Upper lobe of right lung (tissue), 1 donor: ENCODE data around the gene CDC42SE2. TPM values are rescaled to one million over a fixed set of nuclear protein-coding genes. Genes with fewer than 3 reads are reported as not detected.

Source experiments
- ATAC-seq: fragments of 200-7000 bp; cut with Tn5 transposase; one replicate; pipeline ENCODE4 v1.9.1; 2020; ENCODE audit warnings: mild to moderate bottlenecking, moderate library complexity
- DNase-seq: peaks from one replicate; pipeline ENCODE4 v3.0.0-alpha.2; 2020
- H3K27ac ChIP-seq: fragments of 200-600 bp; one replicate; pipeline ENCODE4 v1.8.0; 2022
- H3K27me3 ChIP-seq: fragments of 200-600 bp; one replicate; pipeline ENCODE4 v1.8.0; 2022; ENCODE audit warnings: mild to moderate bottlenecking
- H3K36me3 ChIP-seq: fragments of 200-600 bp; one replicate; pipeline ENCODE4 v1.8.0; 2022
- H3K4me1 ChIP-seq: fragments of 200-600 bp; one replicate; pipeline ENCODE4 v1.8.0; 2022
- H3K4me3 ChIP-seq: fragments of 200-600 bp; one replicate; pipeline ENCODE4 v1.8.0; 2022; ENCODE audit warnings: mild to moderate bottlenecking
- H3K9me3 ChIP-seq: fragments of 200-600 bp; one replicate; pipeline ENCODE4 v1.8.0; 2022
- CTCF ChIP-seq: fragments of 200-600 bp; IDR thresholded peaks from one replicate; pipeline ENCODE4 v1.8.0; 2022; ENCODE audit warnings: antibody characterized with exemption
- intact Hi-C: fragments of 100-400 bp; cut with DNase I; formaldehyde crosslinking; loops from one replicate; pipeline ENCODE4 v1.11.0; 2022
- total RNA-seq: library from RNA; stranded (reverse); fragmentation: NEBNext Ultra II Directional; extraction: Animal tissue kit (Norgen Biotek cat#: 25700); gene quantifications from one replicate; pipeline ENCODE4 v1.2.1, GENCODE V29; 2021
- donor health status: DM: no; HTN: yes; CAD: no; lungs with severe emphysema.

Gene CDC42SE2
- total RNA-seq, 1 donor from 2014 or later, result 37.0 TPM

GRCh38 chr5:131417240-131417869 is 153.5 kb downstream of the CDC42SE2 start:
- H3K9me3 ChIP-seq, result no peaks in the 10 kb centered on the region
- H3K36me3 ChIP-seq, result no peaks in the 10 kb centered on the region
- peak; percentile 87 for TF ChIP-seq CTCF
- intact Hi-C loops, result no loop called here
- no peaks in the 10 kb centered on the region for H3K27me3 ChIP-seq
- DNase-seq (peak; percentile 84), ATAC-seq (peak; percentile 87)
- H3K27ac ChIP-seq, result no peak overlapping the region
- H3K4me1 ChIP-seq, result no peaks in the 10 kb centered on the region
- no peak overlapping the region for H3K4me3 ChIP-seq

GRCh38 chr5:131418846-131419245 is 155.0 kb downstream of the CDC42SE2 start:
- H3K27me3 ChIP-seq, result no peaks in the 10 kb centered on the region
- intact Hi-C loops, result no loop called here
- H3K36me3 ChIP-seq, result peaks cover 12% of the 10 kb centered on the region
- no peak overlapping the region for H3K27ac ChIP-seq
- TF ChIP-seq CTCF, result no peak
- DNase-seq, result no peak
- H3K4me1 ChIP-seq, result no peaks in the 10 kb centered on the region
- H3K9me3 ChIP-seq, result no peaks in the 10 kb centered on the region
- ATAC-seq, result no peak
- no peak overlapping the region for H3K4me3 ChIP-seq

- intact Hi-C loops, result no loop called here
- Histone ChIP-seq H3K4me1 (no peaks in the 10 kb centered on the region), H3K27ac (no peak overlapping the region), H3K27me3 (no peaks in the 10 kb centered on the region), H3K36me3 (peaks cover 12% of the 10 kb centered on the region), H3K4me3 (no peak overlapping the region), H3K9me3 (no peaks in the 10 kb centered on the region)
- TF ChIP-seq CTCF, result no peak
- no peak for DNase-seq
- ATAC-seq, result no peak
These were observed 156.0 kb downstream of the CDC42SE2 start for GRCh38 chr5:131419877-131420276.

GRCh38 chr5:131423056-131423455 is 159.2 kb downstream of the CDC42SE2 start:
- H3K4me1 ChIP-seq, result no peaks in the 10 kb centered on the region
- peak; percentile 49 for TF ChIP-seq CTCF
- intact Hi-C loops, result no loop called here
- H3K36me3 ChIP-seq, result peaks cover 24% of the 10 kb centered on the region
- H3K27ac ChIP-seq, result no peak overlapping the region
- H3K27me3 ChIP-seq, result no peaks in the 10 kb centered on the region
- ATAC-seq (peak; percentile 48), DNase-seq (no peak)
- no peaks in the 10 kb centered on the region for H3K9me3 ChIP-seq
- H3K4me3 ChIP-seq, result no peak overlapping the region

- no peak for TF ChIP-seq CTCF
- no peak for DNase-seq
- intact Hi-C loops, result no loop called here
- Histone ChIP-seq H3K9me3 (no peaks in the 10 kb centered on the region), H3K36me3 (peaks cover 47% of the 10 kb centered on the region), H3K27ac (no peak overlapping the region), H3K4me3 (no peak overlapping the region), H3K4me1 (no peaks in the 10 kb centered on the region), H3K27me3 (no peaks in the 10 kb centered on the region)
- no peak for ATAC-seq
These were observed 162.2 kb downstream of the CDC42SE2 start for GRCh38 chr5:131426011-131426410.

GRCh38 chr5:131430794-131431193 is 166.9 kb downstream of the CDC42SE2 start:
- peaks cover 50% of the 10 kb centered on the region for H3K36me3 ChIP-seq
- intact Hi-C loops, result no loop called here
- no peak for ATAC-seq

More at GRCh38 chr5:131430794-131431193, 166.9 kb downstream of the CDC42SE2 start:
- Histone ChIP-seq H3K27ac (no peak overlapping the region), H3K4me1 (no peaks in the 10 kb centered on the region), H3K9me3 (no peaks in the 10 kb centered on the region), H3K27me3 (no peaks in the 10 kb centered on the region), H3K4me3 (no peak overlapping the region)
- no peak for DNase-seq
- no peak for TF ChIP-seq CTCF
